H1 (cell line): ENCODE data around the gene TSHZ2. TPM values are rescaled to one million over a fixed set of nuclear protein-coding genes. Genes with fewer than 3 reads are reported as not detected.

ENCODE experiments used
- CTCF ChIA-PET: fragments of 300-600 bp; sonication (Branson Sonifier 250); formaldehyde crosslinking; loops from one replicate; lab custom pipeline; 2021; ENCODE audit not compliant: partially characterized antibody; lab: Charles Lee
- POLR2A ChIA-PET: fragments of 300-600 bp; sonication (Branson Sonifier 250); formaldehyde crosslinking; loops from one replicate; lab custom pipeline; 2021; ENCODE audit warnings: inconsistent platforms; ENCODE audit not compliant: partially characterized antibody; lab: Charles Lee
- DNase-seq, 2 experiments: peaks; one replicate each; pipeline versions ENCODE4 v3.0.0 to v3.0.0-alpha.2; 2010 to 2022; ENCODE audit warnings: low spot score in 2 of 2, low read depth in 1 of 2, mixed read lengths in 1 of 2
- FAIRE-seq: peaks from 2 replicates; lab custom pipeline; 2011; peaks lifted over from hg19 to GRCh38; lab: Jason Lieb, UNC
- H2AFZ ChIP-seq: 2 replicates; pipeline ENCODE4 v1.8.1; 2012; ENCODE audit warnings: low read length, inconsistent platforms
- H2AK5ac ChIP-seq: 2 replicates; pipeline ENCODE4 v1.6.1; 2013; ENCODE audit warnings: low read depth, low read length
- H2BK120ac ChIP-seq: replicated peaks from 2 replicates; pipeline ENCODE3; 2013; ENCODE audit warnings: low read depth, low read length, inconsistent platforms
- H2BK12ac ChIP-seq: 2 replicates; pipeline ENCODE4 v1.6.1; 2013; ENCODE audit warnings: low read depth, low read length
- H2BK15ac ChIP-seq: 2 replicates; pipeline ENCODE4 v1.6.1; 2013; ENCODE audit warnings: low read length
- H2BK20ac ChIP-seq: 2 replicates; pipeline ENCODE4 v1.6.1; 2013; ENCODE audit warnings: low read length
- H2BK5ac ChIP-seq: 2 replicates; pipeline ENCODE4 v1.6.1; 2013; ENCODE audit warnings: low read depth, low read length
- H3K14ac ChIP-seq: 2 replicates; pipeline ENCODE4 v1.6.1; 2013; ENCODE audit warnings: inconsistent platforms; ENCODE audit not compliant: insufficient read length
- H3K18ac ChIP-seq: 2 replicates; pipeline ENCODE4 v1.6.1; 2013; ENCODE audit warnings: low read length; ENCODE audit errors: extremely low read depth
- H3K23ac ChIP-seq: 2 replicates; pipeline ENCODE4 v1.6.1; 2013; ENCODE audit warnings: inconsistent platforms; ENCODE audit not compliant: insufficient read length
- H3K23me2 ChIP-seq: 2 replicates; pipeline ENCODE4 v1.6.1; 2013; ENCODE audit warnings: low read depth, low read length
- H3K27ac ChIP-seq: 2 replicates; pipeline ENCODE4 v1.6.1; 2011; ENCODE audit warnings: low read depth, low read length, inconsistent platforms
- H3K27me3 ChIP-seq, 4 experiments: replicated peaks in 1 of 4; 1 replicate in 1 of 4; 2 replicates in 3 of 4; pipeline versions ENCODE4 v1.6.1 to v1.8.1; 2011 to 2013; ENCODE audit warnings: low read length in 3 of 4, mild to moderate bottlenecking in 3 of 4, inconsistent platforms in 2 of 4, mixed read lengths in 2 of 4, moderate library complexity in 1 of 4; ENCODE audit not compliant: control insufficient read depth in 3 of 4, insufficient read depth in 3 of 4; ENCODE audit errors: extremely low read depth in 1 of 4
- H3K36me3 ChIP-seq, 4 experiments: 2 replicates each; pipeline versions ENCODE4 v1.6.1 to v1.8.1; 2011 to 2013; ENCODE audit warnings: mild to moderate bottlenecking in 4 of 4, low read length in 3 of 4, moderate library complexity in 2 of 4, control low read depth in 1 of 4, inconsistent platforms in 1 of 4; ENCODE audit not compliant: insufficient read depth in 4 of 4, control insufficient read depth in 2 of 4
- H3K4ac ChIP-seq: replicated peaks from 2 replicates; pipeline ENCODE3; 2013; ENCODE audit warnings: low read length, low read depth, mixed read lengths, inconsistent platforms; ENCODE audit not compliant: insufficient read length
- H3K4me1 ChIP-seq, 4 experiments: replicated peaks in 1 of 4; 1 replicate in 1 of 4; 2 replicates in 3 of 4; pipeline versions ENCODE4 v1.6.1 to v1.8.1; 2011 to 2013; ENCODE audit warnings: low read length in 3 of 4, inconsistent platforms in 2 of 4, mixed read lengths in 1 of 4; ENCODE audit not compliant: insufficient read depth in 4 of 4, control insufficient read depth in 3 of 4
- H3K4me2 ChIP-seq, 2 experiments: 2 replicates each; pipeline versions ENCODE4 v1.6.1 to v1.8.1; 2011 to 2013; ENCODE audit warnings: low read depth in 2 of 2, low read length in 2 of 2, control low read depth in 1 of 2, inconsistent platforms in 1 of 2, mild to moderate bottlenecking in 1 of 2; ENCODE audit not compliant: insufficient read depth in 1 of 2
- H3K4me3 ChIP-seq, 4 experiments: fragments of 200-600, 300-600 bp in 1 of 4; sonication (generic), shearing (Covaris generic), sonication (Bioruptor Twin) in 1 of 4; 2 replicates each; pipeline versions ENCODE4 v1.5.1 to v1.8.1; 2011 to 2016; ENCODE audit warnings: low read length in 4 of 4, low read depth in 3 of 4, control low read depth in 2 of 4, inconsistent platforms in 2 of 4, mild to moderate bottlenecking in 2 of 4, mixed read lengths in 1 of 4, moderate library complexity in 1 of 4; ENCODE audit not compliant: insufficient read depth in 2 of 4; ENCODE audit errors: extremely low read depth in 1 of 4
- H3K56ac ChIP-seq: replicated peaks from 2 replicates; pipeline ENCODE3; 2013; ENCODE audit warnings: low read depth, mild to moderate bottlenecking, mixed read lengths, low read length, inconsistent platforms; ENCODE audit not compliant: insufficient read length
- H3K79me1 ChIP-seq: 2 replicates; pipeline ENCODE4 v1.6.1; 2013; ENCODE audit warnings: low read depth, low read length, control low read depth
- H3K79me2 ChIP-seq, 2 experiments: 2 replicates each; pipeline versions ENCODE4 v1.6.1 to v1.8.1; 2012 to 2013; ENCODE audit warnings: low read length in 2 of 2, mild to moderate bottlenecking in 2 of 2, inconsistent platforms in 1 of 2; ENCODE audit not compliant: insufficient read depth in 2 of 2, control insufficient read depth in 1 of 2
- H3K9ac ChIP-seq, 4 experiments: replicated peaks in 1 of 4; 1 replicate in 1 of 4; 2 replicates in 3 of 4; pipeline versions ENCODE4 v1.6.1 to v1.8.1; 2011 to 2013; ENCODE audit warnings: low read depth in 3 of 4, low read length in 3 of 4, control low read depth in 2 of 4, mild to moderate bottlenecking in 2 of 4, moderate library complexity in 2 of 4, inconsistent platforms in 1 of 4; ENCODE audit errors: extremely low read depth in 1 of 4
- H3K9me3 ChIP-seq, 2 experiments: 2 replicates each; pipeline versions ENCODE4 v1.6.1 to v1.8.1; 2012 to 2013; ENCODE audit warnings: mild to moderate bottlenecking in 2 of 2, moderate library complexity in 2 of 2, control low read depth in 1 of 2, inconsistent platforms in 1 of 2, low read depth in 1 of 2, low read length in 1 of 2, mixed read lengths in 1 of 2; ENCODE audit not compliant: insufficient read depth in 2 of 2
- H4K20me1 ChIP-seq, 2 experiments: replicated peaks in 1 of 2; 2 replicates each; pipeline versions ENCODE3 to v1.8.1; 2011 to 2013; ENCODE audit warnings: inconsistent platforms in 2 of 2, low read length in 2 of 2, mild to moderate bottlenecking in 1 of 2; ENCODE audit not compliant: insufficient read depth in 2 of 2, control insufficient read depth in 1 of 2
- H4K5ac ChIP-seq: 2 replicates; pipeline ENCODE4 v1.6.1; 2013; ENCODE audit warnings: low read length, low read depth, mixed read lengths, inconsistent platforms; ENCODE audit not compliant: insufficient read length
- H4K8ac ChIP-seq: 2 replicates; pipeline ENCODE4 v1.8.0; 2013; ENCODE audit warnings: mild to moderate bottlenecking, moderate library complexity, low read length, inconsistent platforms; ENCODE audit not compliant: insufficient read depth; ENCODE audit errors: extremely low read depth
- H4K91ac ChIP-seq: replicated peaks from 2 replicates; pipeline ENCODE3; 2013; ENCODE audit warnings: low read length, mixed read lengths, inconsistent platforms; ENCODE audit not compliant: insufficient read length
- CEBPB ChIP-seq: IDR thresholded peaks from 2 replicates; pipeline ENCODE4 v1.6.1; 2012; ENCODE audit warnings: low read depth, low read length
- EP300 ChIP-seq, 2 experiments: IDR thresholded peaks; 1 replicate in 1 of 2; 2 replicates in 1 of 2; pipeline ENCODE4 v1.6.1; 2011 to 2012; ENCODE audit warnings: low read depth in 2 of 2, low read length in 2 of 2, mild to moderate bottlenecking in 2 of 2, borderline replicate concordance in 1 of 2, inconsistent platforms in 1 of 2, moderate library complexity in 1 of 2
- HDAC6 ChIP-seq: IDR thresholded peaks from one replicate; pipeline ENCODE4 v1.7.1; 2012; ENCODE audit warnings: low read depth, mild to moderate bottlenecking, inconsistent platforms, low read length, moderate library complexity
- JUN ChIP-seq: IDR thresholded peaks from 2 replicates; pipeline ENCODE4 v1.6.1; 2011; ENCODE audit warnings: low read depth, mild to moderate bottlenecking, improper control_type of control experiment, low read length
- MAFK ChIP-seq: IDR thresholded peaks from 2 replicates; pipeline ENCODE4 v1.6.1; 2012; ENCODE audit warnings: low read depth, mild to moderate bottlenecking, improper control_type of control experiment, low read length
- RAD21 ChIP-seq, 2 experiments: IDR thresholded peaks in 1 of 2; conservative IDR thresholded peaks in 1 of 2; 2 replicates each; pipeline ENCODE4 v1.6.1; 2011; ENCODE audit warnings: low read depth in 2 of 2, low read length in 2 of 2, improper control_type of control experiment in 1 of 2, inconsistent platforms in 1 of 2, mild to moderate bottlenecking in 1 of 2, moderate library complexity in 1 of 2
- SAP30 ChIP-seq: fragments of 300-600 bp; sonication (generic); IDR thresholded peaks from 2 replicates; pipeline ENCODE4 v1.7.1; 2012; ENCODE audit warnings: low read length, moderate library complexity, mild to moderate bottlenecking, inconsistent platforms; ENCODE audit not compliant: insufficient read depth, insufficient replicate concordance
- SIX5 ChIP-seq: IDR thresholded peaks from 2 replicates; pipeline ENCODE4 v1.6.1; 2011; ENCODE audit warnings: mild to moderate bottlenecking, low read depth, low read length
- WGBS, 2 experiments: shearing (Covaris generic) in 1 of 2; methylation state at CpG; one replicate each; pipeline versions ENCODE4 v1.1.6 to v1.1.7; 2013 to 2015; ENCODE audit warnings: low lambda C conversion rate in 2 of 2, mixed read lengths in 2 of 2, inconsistent platforms in 1 of 2, low coverage in 1 of 2, missing lambda C conversion rate in 1 of 2; ENCODE audit not compliant: insufficient replicate concordance in 2 of 2, insufficient coverage in 1 of 2, insufficient read length in 1 of 2; ENCODE audit errors: extremely low coverage in 1 of 2, missing lambda C conversion rate in 1 of 2; 5-methylcytosine and 5-hydroxymethylcytosine counted together
- polyA plus RNA-seq, 7 experiments: library from polyadenylated mRNA; depleted of rRNA in 3 of 7; stranded (reverse) in 5 of 7; unstranded in 2 of 7; fragments of >200 nt in 5 of 7; fragments of 200-250 nt in 2 of 7; gene quantifications; 1 replicate in 5 of 7; 2 replicates in 1 of 7; 4 replicates in 1 of 7; pipeline versions ENCODE4 v1.2.1 to v1.2.3, GENCODE V29; 2011 to 2013; ENCODE audit warnings: missing spikeins in 2 of 7, mixed read lengths in 2 of 7
- total RNA-seq: library from RNA; stranded (reverse); fragmentation: NEBNext Ultra II Directional; extraction: Animal tissue kit (Norgen Biotek cat#: 25700); gene quantifications from 2 replicates; pipeline ENCODE4 v1.2.1, GENCODE V29; 2021
- TF ChIP-seq, protein P1 (sequence below): IDR thresholded peaks from 2 replicates; pipeline ENCODE4 v1.6.1; 2011; ENCODE audit warnings: low read length, improper control_type of control experiment
- TF ChIP-seq, protein P2 (sequence below), 3 experiments: IDR thresholded peaks; 1 replicate in 2 of 3; 2 replicates in 1 of 3; pipeline versions ENCODE4 v1.5.1 to v1.6.1; 2011; ENCODE audit warnings: low read length in 3 of 3, mild to moderate bottlenecking in 3 of 3, inconsistent platforms in 2 of 3, low read depth in 1 of 3, moderate library complexity in 1 of 3; ENCODE audit not compliant: insufficient read depth in 1 of 3; ENCODE audit errors: control extremely low read depth in 1 of 3

The TSHZ2 gene
- total and polyA plus RNA-seq, 2 of the 8 experiments (the other 6 are each of a cell fraction or from before 2014, with no cell fraction given) = 0.14 to 0.30 TPM

DNA sequence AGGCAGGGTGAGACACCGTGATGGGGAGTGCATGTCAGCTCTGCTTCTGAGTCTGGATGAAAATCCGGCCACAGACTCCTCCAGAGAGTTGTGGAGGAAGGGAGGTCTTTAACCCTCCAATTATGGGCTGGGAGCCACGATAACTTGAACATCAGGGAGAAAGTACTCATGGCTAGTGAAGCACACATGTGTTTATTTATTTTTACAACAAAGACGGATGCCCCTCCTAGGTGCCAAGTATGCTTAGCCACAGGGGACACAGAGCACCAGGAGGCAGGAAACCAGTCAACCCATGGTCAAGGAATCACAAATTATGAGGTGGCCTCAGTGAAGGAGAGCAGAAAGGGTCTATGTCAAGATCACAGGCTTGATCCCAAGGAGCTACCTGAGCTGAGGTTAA, 567.4 kb downstream of the TSHZ2 start:
- H3K23ac ChIP-seq = no peak overlapping the region
- H3K56ac ChIP-seq = no peak overlapping the region
- no peaks in the 10 kb centered on the region; a peak in 1 of 7 replicates for H3K4me1 ChIP-seq
- H3K27me3 ChIP-seq = no peaks in the 10 kb centered on the region
- no peaks in the 10 kb centered on the region for H4K20me1 ChIP-seq
- no peak overlapping the region for H3K18ac ChIP-seq
- FAIRE-seq (no peak), DNase-seq (no peak)
- no peak overlapping the region for H3K9ac ChIP-seq
- H2BK12ac ChIP-seq = no peak overlapping the region
- H3K4me2 ChIP-seq = no peak overlapping the region
- H2AFZ ChIP-seq = no peak overlapping the region
- no peak overlapping the region for H3K14ac ChIP-seq
- 78% methylated on average over 4 of the region's 4 CpGs; no CpG with 5 or more reads in 1 of the 2 experiments for whole genome bisulfite sequencing, 2 experiments
- no peak overlapping the region for H2BK15ac ChIP-seq
- H4K91ac ChIP-seq = no peak overlapping the region
- no peaks in the 10 kb centered on the region for H3K79me1 ChIP-seq
- H3K79me2 ChIP-seq = no peaks in the 10 kb centered on the region
- H4K8ac ChIP-seq = no peak overlapping the region
- H3K27ac ChIP-seq = no peak overlapping the region
- no peak overlapping the region for H3K4ac ChIP-seq
- no peaks in the 10 kb centered on the region for H3K23me2 ChIP-seq
- H4K5ac ChIP-seq = no peak overlapping the region
- H2BK120ac ChIP-seq = no peak overlapping the region
- H2BK5ac ChIP-seq = no peak overlapping the region
- no peaks in the 10 kb centered on the region for H3K9me3 ChIP-seq
- ChIA-PET POLR2A (interaction anchor here (1.6 kb wide), 1 partner anchor 12 kb away, joined by 3 read pairs; no protein-coding TSS in a partner anchor), CTCF (interaction anchor here (0.5 to 2.5 kb wide), 8 partner anchors 8 to 523 kb away, joined by 3 to 22 read pairs (median 4); no protein-coding TSS in a partner anchor)
- no peak overlapping the region for H3K4me3 ChIP-seq
- no peak overlapping the region for H2AK5ac ChIP-seq
- H2BK20ac ChIP-seq = no peak overlapping the region
- no peaks in the 10 kb centered on the region for H3K36me3 ChIP-seq
- TF ChIP-seq RAD21 (IDR thresholded peaks at IDR 0.05 in 1 of 2, conservative IDR thresholded peaks at IDR 0.05 in 1 of 2; ENCODE audit: low read depth in 2 of 2, low read length in 2 of 2) (no peak), SAP30 (no peak), SIX5 (no peak), CEBPB (no peak), JUN (no peak), MAFK (no peak), HDAC6 (no peak), EP300 (IDR thresholded peaks at IDR 0.05; ENCODE audit: borderline replicate concordance in 1 of 2, low read depth in 2 of 2, low read length in 2 of 2) (no peak)
- TF ChIP-seq, protein P1, sequence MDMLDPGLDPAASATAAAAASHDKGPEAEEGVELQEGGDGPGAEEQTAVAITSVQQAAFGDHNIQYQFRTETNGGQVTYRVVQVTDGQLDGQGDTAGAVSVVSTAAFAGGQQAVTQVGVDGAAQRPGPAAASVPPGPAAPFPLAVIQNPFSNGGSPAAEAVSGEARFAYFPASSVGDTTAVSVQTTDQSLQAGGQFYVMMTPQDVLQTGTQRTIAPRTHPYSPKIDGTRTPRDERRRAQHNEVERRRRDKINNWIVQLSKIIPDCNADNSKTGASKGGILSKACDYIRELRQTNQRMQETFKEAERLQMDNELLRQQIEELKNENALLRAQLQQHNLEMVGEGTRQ = no peak
- TF ChIP-seq, protein P2, sequence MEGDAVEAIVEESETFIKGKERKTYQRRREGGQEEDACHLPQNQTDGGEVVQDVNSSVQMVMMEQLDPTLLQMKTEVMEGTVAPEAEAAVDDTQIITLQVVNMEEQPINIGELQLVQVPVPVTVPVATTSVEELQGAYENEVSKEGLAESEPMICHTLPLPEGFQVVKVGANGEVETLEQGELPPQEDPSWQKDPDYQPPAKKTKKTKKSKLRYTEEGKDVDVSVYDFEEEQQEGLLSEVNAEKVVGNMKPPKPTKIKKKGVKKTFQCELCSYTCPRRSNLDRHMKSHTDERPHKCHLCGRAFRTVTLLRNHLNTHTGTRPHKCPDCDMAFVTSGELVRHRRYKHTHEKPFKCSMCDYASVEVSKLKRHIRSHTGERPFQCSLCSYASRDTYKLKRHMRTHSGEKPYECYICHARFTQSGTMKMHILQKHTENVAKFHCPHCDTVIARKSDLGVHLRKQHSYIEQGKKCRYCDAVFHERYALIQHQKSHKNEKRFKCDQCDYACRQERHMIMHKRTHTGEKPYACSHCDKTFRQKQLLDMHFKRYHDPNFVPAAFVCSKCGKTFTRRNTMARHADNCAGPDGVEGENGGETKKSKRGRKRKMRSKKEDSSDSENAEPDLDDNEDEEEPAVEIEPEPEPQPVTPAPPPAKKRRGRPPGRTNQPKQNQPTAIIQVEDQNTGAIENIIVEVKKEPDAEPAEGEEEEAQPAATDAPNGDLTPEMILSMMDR (IDR thresholded peaks at IDR 0.05; ENCODE audit: control extremely low read depth in 1 of 3, insufficient read depth in 1 of 3, low read depth in 1 of 3, low read length in 3 of 3) = no peak
